Measurements from ENCODE around the gene HEPN1. TPM values are rescaled to one million over a fixed set of nuclear protein-coding genes. Genes with fewer than 3 reads are reported as not detected.

HEPN1 gene
- total and polyA plus RNA-seq, 9 of the 15 experiments (the other 6 are each of a cell fraction or from before 2014, with no cell fraction given) = not detected

GRCh38 chr11:124875943-124876817, 42.9 kb upstream of the HEPN1 start (continued):
- TF ChIP-seq, protein P1, sequence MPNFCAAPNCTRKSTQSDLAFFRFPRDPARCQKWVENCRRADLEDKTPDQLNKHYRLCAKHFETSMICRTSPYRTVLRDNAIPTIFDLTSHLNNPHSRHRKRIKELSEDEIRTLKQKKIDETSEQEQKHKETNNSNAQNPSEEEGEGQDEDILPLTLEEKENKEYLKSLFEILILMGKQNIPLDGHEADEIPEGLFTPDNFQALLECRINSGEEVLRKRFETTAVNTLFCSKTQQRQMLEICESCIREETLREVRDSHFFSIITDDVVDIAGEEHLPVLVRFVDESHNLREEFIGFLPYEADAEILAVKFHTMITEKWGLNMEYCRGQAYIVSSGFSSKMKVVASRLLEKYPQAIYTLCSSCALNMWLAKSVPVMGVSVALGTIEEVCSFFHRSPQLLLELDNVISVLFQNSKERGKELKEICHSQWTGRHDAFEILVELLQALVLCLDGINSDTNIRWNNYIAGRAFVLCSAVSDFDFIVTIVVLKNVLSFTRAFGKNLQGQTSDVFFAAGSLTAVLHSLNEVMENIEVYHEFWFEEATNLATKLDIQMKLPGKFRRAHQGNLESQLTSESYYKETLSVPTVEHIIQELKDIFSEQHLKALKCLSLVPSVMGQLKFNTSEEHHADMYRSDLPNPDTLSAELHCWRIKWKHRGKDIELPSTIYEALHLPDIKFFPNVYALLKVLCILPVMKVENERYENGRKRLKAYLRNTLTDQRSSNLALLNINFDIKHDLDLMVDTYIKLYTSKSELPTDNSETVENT (CRISPR knock-in tag; IDR thresholded peaks at IDR 0.05) = no peak
- no peak for TF ChIP-seq HOMEZ (CRISPR knock-in tag; IDR thresholded peaks at IDR 0.05)
- TF ChIP-seq MCM2 (IDR thresholded peaks at IDR 0.05; ENCODE audit: low read depth) = no peak
- TF ChIP-seq, protein P2, sequence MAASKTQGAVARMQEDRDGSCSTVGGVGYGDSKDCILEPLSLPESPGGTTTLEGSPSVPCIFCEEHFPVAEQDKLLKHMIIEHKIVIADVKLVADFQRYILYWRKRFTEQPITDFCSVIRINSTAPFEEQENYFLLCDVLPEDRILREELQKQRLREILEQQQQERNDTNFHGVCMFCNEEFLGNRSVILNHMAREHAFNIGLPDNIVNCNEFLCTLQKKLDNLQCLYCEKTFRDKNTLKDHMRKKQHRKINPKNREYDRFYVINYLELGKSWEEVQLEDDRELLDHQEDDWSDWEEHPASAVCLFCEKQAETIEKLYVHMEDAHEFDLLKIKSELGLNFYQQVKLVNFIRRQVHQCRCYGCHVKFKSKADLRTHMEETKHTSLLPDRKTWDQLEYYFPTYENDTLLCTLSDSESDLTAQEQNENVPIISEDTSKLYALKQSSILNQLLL (CRISPR knock-in tag; IDR thresholded peaks at IDR 0.05; ENCODE audit: borderline replicate concordance) = no peak
- TF ChIP-seq KLF1 (tag; IDR thresholded peaks at IDR 0.05) = no peak
- 0 out of 2 replicates have a peak, but pooled peaks have one; percentile 10 for TF ChIP-seq ZFPM2 (CRISPR knock-in tag; IDR thresholded peaks at IDR 0.05)
- TF ChIP-seq CREBBP (IDR thresholded peaks at IDR 0.05; ENCODE audit: low read depth, low read length) = no peak
- TF ChIP-seq TEAD2 (tag; IDR thresholded peaks at IDR 0.05) = no peak
- no peak for TF ChIP-seq BRCA1 (IDR thresholded peaks at IDR 0.05)
- no peak for TF ChIP-seq BRCA1 (CRISPR knock-in tag; IDR thresholded peaks at IDR 0.05)
- TF ChIP-seq ZNF583 (CRISPR knock-in tag; IDR thresholded peaks at IDR 0.05) = no peak
- TF ChIP-seq MEF2D (tag; conservative IDR thresholded peaks at IDR 0.05; ENCODE audit: low read depth) = no peak
- TF ChIP-seq CAMTA2 (CRISPR knock-in tag; conservative IDR thresholded peaks at IDR 0.05) = no peak
- TF ChIP-seq POLR2AphosphoS5 (IDR thresholded peaks at IDR 0.05; ENCODE audit: control insufficient read depth, insufficient read depth, low read depth, low read length) = no peak
- peak in 1 of 2 experiments; percentile 44; a peak in 1 of 4 replicates for TF ChIP-seq HDAC1 (IDR thresholded peaks at IDR 0.05)
- peak in 1 of 2 experiments; percentile 54; a peak in 1 of 3 replicates for TF ChIP-seq CBX3 (IDR thresholded peaks at IDR 0.05; ENCODE audit: borderline replicate concordance in 1 of 2, low read length in 2 of 2)
- no peak for TF ChIP-seq MIER1 (IDR thresholded peaks at IDR 0.05; ENCODE audit: low read depth)
- no peak for TF ChIP-seq MAFG (tag; conservative IDR thresholded peaks at IDR 0.05)

Data from K562 (cell line).